WTC11 (cell line): ENCODE data around the gene GPR6. TPM values are rescaled to one million over a fixed set of nuclear protein-coding genes. Genes with fewer than 3 reads are reported as not detected.
A peak's percentile ranks its signal among the peaks of the same experiment; 100 is the strongest.

Source experiments
- ATAC-seq: fragments of 200-7000 bp; cut with Tn5 transposase; 2 replicates; pipeline ENCODE4 v1.10.0; 2021; ENCODE audit warnings: mild to moderate bottlenecking, moderate library complexity
- CTCF ChIA-PET: fragments of 300-600 bp; sonication (Branson Sonifier 250); formaldehyde crosslinking; loops from one replicate; lab custom pipeline; 2021; ENCODE audit warnings: antibody characterized with exemption; lab: Charles Lee
- POLR2A ChIA-PET: fragments of 350-600 bp; sonication (Branson Sonifier 250); formaldehyde crosslinking; loops from one replicate; lab custom pipeline; 2021; ENCODE audit warnings: antibody characterized with exemption; lab: Charles Lee
- DNase-seq: peaks from one replicate; pipeline ENCODE4 v3.0.0; 2021; ENCODE audit warnings: low spot score
- H3K27ac Mint-ChIP-seq: 2 replicates; pipeline ENCODE4 v1.8.0; 2021; ENCODE audit warnings: mixed read lengths
- H3K27me3 Mint-ChIP-seq: 2 replicates; pipeline ENCODE4 v1.8.0; 2021; ENCODE audit warnings: low read depth, mild to moderate bottlenecking, moderate library complexity, mixed read lengths
- H3K36me3 Mint-ChIP-seq: 2 replicates; pipeline ENCODE4 v1.8.0; 2021; ENCODE audit warnings: mixed read lengths
- H3K4me1 Mint-ChIP-seq: 2 replicates; pipeline ENCODE4 v1.8.0; 2022; ENCODE audit warnings: mixed read lengths
- H3K4me3 Mint-ChIP-seq: 2 replicates; pipeline ENCODE4 v1.8.0; 2021; ENCODE audit warnings: mild to moderate bottlenecking, moderate library complexity, mixed read lengths
- H3K9me3 Mint-ChIP-seq: 2 replicates; pipeline ENCODE4 v1.8.0; 2021; ENCODE audit warnings: mixed read lengths
- ELF4 ChIP-seq: sonication (generic); formaldehyde crosslinking; IDR thresholded peaks from 2 replicates; pipeline ENCODE4 v1.8.1; 2022; ENCODE audit warnings: low read depth, mild to moderate bottlenecking, moderate library complexity, missing genetic modification reagents
- ETV6 ChIP-seq: sonication (generic); formaldehyde crosslinking; IDR thresholded peaks from 2 replicates; pipeline ENCODE4 v1.8.1; 2022; ENCODE audit warnings: mild to moderate bottlenecking, missing genetic modification reagents
- FOXK1 ChIP-seq: sonication (generic); formaldehyde crosslinking; IDR thresholded peaks from 2 replicates; pipeline ENCODE4 v1.8.0; 2022; ENCODE audit warnings: mild to moderate bottlenecking, moderate library complexity, missing genetic modification reagents
- JUN ChIP-seq: sonication (generic); formaldehyde crosslinking; IDR thresholded peaks from 2 replicates; pipeline ENCODE4 v1.8.0; 2023; ENCODE audit warnings: mild to moderate bottlenecking, missing genetic modification reagents
- KAT7 ChIP-seq: sonication (generic); formaldehyde crosslinking; IDR thresholded peaks from 2 replicates; pipeline ENCODE4 v1.8.1; 2023; ENCODE audit warnings: missing genetic modification reagents, mild to moderate bottlenecking, borderline replicate concordance
- NFATC4 ChIP-seq: fragments of 250-450 bp; sonication (Bioruptor Pico); IDR thresholded peaks from 2 replicates; pipeline ENCODE4 v1.9.0; 2021; ENCODE audit warnings: mild to moderate bottlenecking
- NFE2L1 ChIP-seq: sonication (generic); formaldehyde crosslinking; IDR thresholded peaks from 2 replicates; pipeline ENCODE4 v1.8.1; 2023; ENCODE audit warnings: missing genetic modification reagents
- TEAD1 ChIP-seq: sonication (generic); formaldehyde crosslinking; IDR thresholded peaks from 2 replicates; pipeline ENCODE4 v1.8.0; 2022; ENCODE audit warnings: mild to moderate bottlenecking, missing genetic modification reagents
- TEAD4 ChIP-seq: sonication (generic); formaldehyde crosslinking; IDR thresholded peaks from 2 replicates; pipeline ENCODE4 v1.8.0; 2022; ENCODE audit warnings: mild to moderate bottlenecking, missing genetic modification reagents
- ZNF423 ChIP-seq: fragments of 250-450 bp; sonication (Bioruptor Pico); IDR thresholded peaks from 2 replicates; pipeline ENCODE4 v2.1.2; 2022; ENCODE audit warnings: mild to moderate bottlenecking, moderate library complexity
- total RNA-seq: library from RNA; stranded (reverse); gene quantifications from 3 replicates; pipeline ENCODE4 v1.2.3, GENCODE V29; 2021
- TF ChIP-seq, protein P1 (sequence below): sonication (generic); formaldehyde crosslinking; IDR thresholded peaks from 2 replicates; pipeline ENCODE4 v1.8.0; 2022; ENCODE audit warnings: mild to moderate bottlenecking, missing genetic modification reagents
- TF ChIP-seq, protein P2 (sequence below): sonication (generic); formaldehyde crosslinking; IDR thresholded peaks from 2 replicates; pipeline ENCODE4 v1.8.0; 2023; ENCODE audit warnings: missing genetic modification reagents, mild to moderate bottlenecking, borderline replicate concordance
- TF ChIP-seq, protein P3 (sequence below): sonication (generic); formaldehyde crosslinking; IDR thresholded peaks from 2 replicates; pipeline ENCODE4 v1.8.1; 2023; ENCODE audit warnings: mild to moderate bottlenecking, missing genetic modification reagents
- TF ChIP-seq, protein P4 (sequence below): sonication (generic); formaldehyde crosslinking; conservative IDR thresholded peaks from 2 replicates; pipeline ENCODE4 v1.8.1; 2022; ENCODE audit warnings: mild to moderate bottlenecking, missing genetic modification reagents
- TF ChIP-seq, protein P5 (sequence below): fragments of 250-450 bp; sonication (Bioruptor Pico); conservative IDR thresholded peaks from 2 replicates; pipeline ENCODE4 v1.9.0; 2021; ENCODE audit warnings: mild to moderate bottlenecking
- TF ChIP-seq, protein P6 (sequence below): sonication (generic); formaldehyde crosslinking; IDR thresholded peaks from 2 replicates; pipeline ENCODE4 v1.8.1; 2022; ENCODE audit warnings: missing genetic modification reagents, borderline replicate concordance

GPR6 gene
- total RNA-seq, 1 experiment from 2014 or later = 0.22 TPM

DNA sequence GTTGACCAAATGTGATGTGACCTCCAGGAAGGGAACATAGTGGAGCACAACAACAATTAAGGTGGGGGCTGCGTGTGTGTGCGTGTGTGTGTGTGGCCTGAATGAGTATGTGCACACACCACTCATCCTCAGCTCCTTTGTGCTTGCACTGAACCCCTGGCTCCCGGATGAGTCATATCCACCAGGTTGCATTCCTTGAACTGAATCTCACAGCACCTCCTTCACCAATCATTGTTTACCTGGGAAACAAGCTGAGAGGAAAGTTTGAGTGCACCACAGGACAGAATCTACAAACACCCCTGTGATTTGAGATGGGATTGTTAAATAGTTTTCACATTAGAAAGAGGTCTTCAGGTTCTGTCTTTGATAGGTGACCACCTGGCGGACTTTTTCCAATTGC lies 33.7 kb upstream of the GPR6 start:
- H3K9me3 Mint-ChIP-seq = peaks cover 3% of the 10 kb centered on the region
- DNase-seq (peak; percentile 39), ATAC-seq (peak; percentile 85)
- POLR2A ChIA-PET = no interaction called here
- H3K36me3 Mint-ChIP-seq = no peaks in the 10 kb centered on the region
- H3K4me3 Mint-ChIP-seq = 0 out of 2 replicates have a peak overlapping the region, but pooled peaks have one; percentile 10
- TF ChIP-seq, protein P1, sequence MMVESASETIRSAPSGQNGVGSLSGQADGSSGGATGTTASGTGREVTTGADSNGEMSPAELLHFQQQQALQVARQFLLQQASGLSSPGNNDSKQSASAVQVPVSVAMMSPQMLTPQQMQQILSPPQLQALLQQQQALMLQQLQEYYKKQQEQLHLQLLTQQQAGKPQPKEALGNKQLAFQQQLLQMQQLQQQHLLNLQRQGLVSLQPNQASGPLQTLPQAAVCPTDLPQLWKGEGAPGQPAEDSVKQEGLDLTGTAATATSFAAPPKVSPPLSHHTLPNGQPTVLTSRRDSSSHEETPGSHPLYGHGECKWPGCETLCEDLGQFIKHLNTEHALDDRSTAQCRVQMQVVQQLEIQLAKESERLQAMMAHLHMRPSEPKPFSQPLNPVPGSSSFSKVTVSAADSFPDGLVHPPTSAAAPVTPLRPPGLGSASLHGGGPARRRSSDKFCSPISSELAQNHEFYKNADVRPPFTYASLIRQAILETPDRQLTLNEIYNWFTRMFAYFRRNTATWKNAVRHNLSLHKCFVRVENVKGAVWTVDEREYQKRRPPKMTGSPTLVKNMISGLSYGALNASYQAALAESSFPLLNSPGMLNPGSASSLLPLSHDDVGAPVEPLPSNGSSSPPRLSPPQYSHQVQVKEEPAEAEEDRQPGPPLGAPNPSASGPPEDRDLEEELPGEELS = peak; percentile 84; the same call in 1 of the 2 replicates
- TF ChIP-seq, protein P2, sequence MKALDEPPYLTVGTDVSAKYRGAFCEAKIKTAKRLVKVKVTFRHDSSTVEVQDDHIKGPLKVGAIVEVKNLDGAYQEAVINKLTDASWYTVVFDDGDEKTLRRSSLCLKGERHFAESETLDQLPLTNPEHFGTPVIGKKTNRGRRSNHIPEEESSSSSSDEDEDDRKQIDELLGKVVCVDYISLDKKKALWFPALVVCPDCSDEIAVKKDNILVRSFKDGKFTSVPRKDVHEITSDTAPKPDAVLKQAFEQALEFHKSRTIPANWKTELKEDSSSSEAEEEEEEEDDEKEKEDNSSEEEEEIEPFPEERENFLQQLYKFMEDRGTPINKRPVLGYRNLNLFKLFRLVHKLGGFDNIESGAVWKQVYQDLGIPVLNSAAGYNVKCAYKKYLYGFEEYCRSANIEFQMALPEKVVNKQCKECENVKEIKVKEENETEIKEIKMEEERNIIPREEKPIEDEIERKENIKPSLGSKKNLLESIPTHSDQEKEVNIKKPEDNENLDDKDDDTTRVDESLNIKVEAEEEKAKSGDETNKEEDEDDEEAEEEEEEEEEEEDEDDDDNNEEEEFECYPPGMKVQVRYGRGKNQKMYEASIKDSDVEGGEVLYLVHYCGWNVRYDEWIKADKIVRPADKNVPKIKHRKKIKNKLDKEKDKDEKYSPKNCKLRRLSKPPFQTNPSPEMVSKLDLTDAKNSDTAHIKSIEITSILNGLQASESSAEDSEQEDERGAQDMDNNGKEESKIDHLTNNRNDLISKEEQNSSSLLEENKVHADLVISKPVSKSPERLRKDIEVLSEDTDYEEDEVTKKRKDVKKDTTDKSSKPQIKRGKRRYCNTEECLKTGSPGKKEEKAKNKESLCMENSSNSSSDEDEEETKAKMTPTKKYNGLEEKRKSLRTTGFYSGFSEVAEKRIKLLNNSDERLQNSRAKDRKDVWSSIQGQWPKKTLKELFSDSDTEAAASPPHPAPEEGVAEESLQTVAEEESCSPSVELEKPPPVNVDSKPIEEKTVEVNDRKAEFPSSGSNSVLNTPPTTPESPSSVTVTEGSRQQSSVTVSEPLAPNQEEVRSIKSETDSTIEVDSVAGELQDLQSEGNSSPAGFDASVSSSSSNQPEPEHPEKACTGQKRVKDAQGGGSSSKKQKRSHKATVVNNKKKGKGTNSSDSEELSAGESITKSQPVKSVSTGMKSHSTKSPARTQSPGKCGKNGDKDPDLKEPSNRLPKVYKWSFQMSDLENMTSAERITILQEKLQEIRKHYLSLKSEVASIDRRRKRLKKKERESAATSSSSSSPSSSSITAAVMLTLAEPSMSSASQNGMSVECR (CRISPR knock-in tag) = no peak
- 0 out of 2 replicates have a peak, but pooled peaks have one; percentile 26 for TF ChIP-seq NFE2L1 (CRISPR knock-in tag)
- TF ChIP-seq, protein P3, sequence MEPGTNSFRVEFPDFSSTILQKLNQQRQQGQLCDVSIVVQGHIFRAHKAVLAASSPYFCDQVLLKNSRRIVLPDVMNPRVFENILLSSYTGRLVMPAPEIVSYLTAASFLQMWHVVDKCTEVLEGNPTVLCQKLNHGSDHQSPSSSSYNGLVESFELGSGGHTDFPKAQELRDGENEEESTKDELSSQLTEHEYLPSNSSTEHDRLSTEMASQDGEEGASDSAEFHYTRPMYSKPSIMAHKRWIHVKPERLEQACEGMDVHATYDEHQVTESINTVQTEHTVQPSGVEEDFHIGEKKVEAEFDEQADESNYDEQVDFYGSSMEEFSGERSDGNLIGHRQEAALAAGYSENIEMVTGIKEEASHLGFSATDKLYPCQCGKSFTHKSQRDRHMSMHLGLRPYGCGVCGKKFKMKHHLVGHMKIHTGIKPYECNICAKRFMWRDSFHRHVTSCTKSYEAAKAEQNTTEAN = peak; percentile 94
- peak; percentile 60 for TF ChIP-seq ZNF423 (CRISPR knock-in tag)
- TF ChIP-seq TEAD4 (CRISPR knock-in tag) = no peak
- TF ChIP-seq, protein P4, sequence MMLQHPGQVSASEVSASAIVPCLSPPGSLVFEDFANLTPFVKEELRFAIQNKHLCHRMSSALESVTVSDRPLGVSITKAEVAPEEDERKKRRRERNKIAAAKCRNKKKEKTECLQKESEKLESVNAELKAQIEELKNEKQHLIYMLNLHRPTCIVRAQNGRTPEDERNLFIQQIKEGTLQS (CRISPR knock-in tag) = peak; percentile 96
- 0 out of 2 replicates have a peak, but pooled peaks have one; percentile 26 for TF ChIP-seq ETV6 (CRISPR knock-in tag)
- peak; percentile 75; the same call in 1 of the 2 replicates for TF ChIP-seq TEAD1 (CRISPR knock-in tag)
- TF ChIP-seq, protein P5, sequence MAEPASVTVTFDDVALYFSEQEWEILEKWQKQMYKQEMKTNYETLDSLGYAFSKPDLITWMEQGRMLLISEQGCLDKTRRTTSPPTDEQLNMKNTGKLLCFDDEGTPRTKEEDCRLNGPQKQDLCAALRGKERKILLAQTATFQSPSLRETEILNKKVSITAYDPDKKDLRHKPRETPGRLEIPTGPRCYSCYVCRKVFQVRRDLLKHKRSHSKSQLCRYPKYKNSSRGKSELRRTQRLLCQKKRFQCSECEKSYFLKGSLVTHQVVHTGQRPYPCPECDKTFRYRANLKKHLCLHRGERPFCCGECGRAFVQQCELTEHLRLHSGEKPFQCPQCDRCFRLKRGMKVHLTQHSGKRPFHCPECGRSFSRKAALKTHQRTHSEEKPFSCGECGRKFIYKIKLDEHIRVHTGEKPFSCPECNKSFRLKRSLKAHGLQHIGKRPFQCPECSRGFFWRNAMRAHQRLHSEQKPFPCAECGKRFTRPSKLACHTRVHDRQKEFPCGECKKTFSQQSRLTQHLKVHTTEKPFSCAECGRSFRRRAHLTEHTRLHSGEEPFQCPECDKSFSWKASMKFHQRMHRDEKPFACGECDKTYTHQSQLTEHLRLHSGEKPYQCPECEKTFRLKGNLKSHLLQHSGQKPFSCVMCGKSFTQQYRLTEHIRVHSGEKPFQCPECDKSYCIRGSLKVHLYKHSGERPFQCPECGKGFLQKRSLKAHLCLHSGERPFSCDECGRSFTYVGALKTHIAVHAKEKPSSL = no peak
- TF ChIP-seq, protein P6, sequence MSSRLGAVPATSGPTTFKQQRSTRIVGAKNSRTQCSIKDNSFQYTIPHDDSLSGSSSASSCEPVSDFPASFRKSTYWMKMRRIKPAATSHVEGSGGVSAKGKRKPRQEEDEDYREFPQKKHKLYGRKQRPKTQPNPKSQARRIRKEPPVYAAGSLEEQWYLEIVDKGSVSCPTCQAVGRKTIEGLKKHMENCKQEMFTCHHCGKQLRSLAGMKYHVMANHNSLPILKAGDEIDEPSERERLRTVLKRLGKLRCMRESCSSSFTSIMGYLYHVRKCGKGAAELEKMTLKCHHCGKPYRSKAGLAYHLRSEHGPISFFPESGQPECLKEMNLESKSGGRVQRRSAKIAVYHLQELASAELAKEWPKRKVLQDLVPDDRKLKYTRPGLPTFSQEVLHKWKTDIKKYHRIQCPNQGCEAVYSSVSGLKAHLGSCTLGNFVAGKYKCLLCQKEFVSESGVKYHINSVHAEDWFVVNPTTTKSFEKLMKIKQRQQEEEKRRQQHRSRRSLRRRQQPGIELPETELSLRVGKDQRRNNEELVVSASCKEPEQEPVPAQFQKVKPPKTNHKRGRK (CRISPR knock-in tag) = no peak
- TF ChIP-seq ELF4 (CRISPR knock-in tag) = no peak
- TF ChIP-seq NFATC4 (CRISPR knock-in tag) = no peak
- no peak for TF ChIP-seq KAT7
- peak; percentile 64; the same call in 1 of the 2 replicates for TF ChIP-seq FOXK1 (CRISPR knock-in tag)
- peak; percentile 74; the same call in 1 of the 2 replicates for TF ChIP-seq JUN (CRISPR knock-in tag)
- H3K4me1 Mint-ChIP-seq = peaks cover 58% of the 10 kb centered on the region
- H3K27ac Mint-ChIP-seq = peak overlapping the region; percentile 88
- CTCF ChIA-PET = interaction anchor here (1.1 to 2.9 kb wide), 2 partner anchors 93 to 95 kb away, joined by 3 to 16 read pairs; no protein-coding TSS in a partner anchor
- peaks cover 9% of the 10 kb centered on the region for H3K27me3 Mint-ChIP-seq
